Breast epithelium (tissue), 3 donors: ENCODE measurements around the gene WWC2.
A peak's percentile ranks its signal among the peaks of the same experiment; 100 is the strongest.

ENCODE experiments used
- CTCF ChIP-seq, 3 donors: fragments of 450-650 bp; IDR thresholded peaks; one replicate each; pipeline ENCODE4 v1.5.1; 2016 to 2017; ENCODE audit warnings: antibody characterized with exemption in 3 of 3, mild to moderate bottlenecking in 3 of 3, moderate library complexity in 3 of 3
- POLR2A ChIP-seq: fragments of 450-650 bp; IDR thresholded peaks from one replicate; pipeline ENCODE4 v1.6.1; 2016; ENCODE audit warnings: antibody characterized with exemption, mild to moderate bottlenecking, moderate library complexity
- POLR2AphosphoS5 ChIP-seq, 3 donors: sonication (generic); formaldehyde crosslinking; IDR thresholded peaks; one replicate each; pipeline ENCODE4 v1.6.1; 2017; ENCODE audit warnings: antibody characterized with exemption in 3 of 3

DNA sequence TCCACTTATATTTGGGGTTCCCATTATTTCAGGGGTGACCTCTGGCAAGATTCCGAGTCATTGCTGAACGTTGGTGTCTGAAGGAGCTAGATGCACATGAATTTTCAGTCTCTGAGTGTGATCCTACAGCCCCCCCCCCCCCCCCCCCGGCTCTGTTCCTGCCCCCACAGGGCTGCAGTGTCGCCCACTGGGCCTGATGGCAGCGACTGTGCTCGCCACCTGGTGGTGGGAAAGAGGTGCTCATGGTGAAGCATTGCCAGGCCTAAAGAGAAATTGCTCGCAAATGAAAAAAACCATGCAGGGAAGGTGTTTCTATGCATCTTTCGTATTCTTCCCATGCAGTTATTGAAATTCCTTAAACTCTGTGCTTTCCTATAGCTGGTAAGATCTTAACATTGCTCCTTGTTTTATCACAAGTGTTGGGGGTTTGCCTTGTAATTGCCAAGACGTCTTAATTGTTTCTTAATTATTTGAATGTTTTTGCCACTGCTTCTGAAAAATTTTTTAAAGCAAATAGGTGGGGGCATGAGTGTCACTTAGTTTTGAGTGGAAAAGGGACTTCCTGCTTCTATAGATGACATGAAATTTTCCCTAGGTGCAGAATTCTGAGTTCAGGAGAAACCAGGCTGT is 157.8 kb downstream of the WWC2 start:
- TF ChIP-seq POLR2AphosphoS5 (IDR thresholded peaks at IDR 0.05): no peak
- TF ChIP-seq CTCF (IDR thresholded peaks at IDR 0.05): peak; percentile 20 to 62 (median 37)
- no peak for TF ChIP-seq POLR2A
